ENCODE data around the gene ZFP36L1. TPM values are rescaled to one million over a fixed set of nuclear protein-coding genes. Genes with fewer than 3 reads are reported as not detected.

Gene ZFP36L1
- total and polyA plus RNA-seq, 3 experiments from 2014 or later = 124 to 133 (median 128) TPM

DNA sequence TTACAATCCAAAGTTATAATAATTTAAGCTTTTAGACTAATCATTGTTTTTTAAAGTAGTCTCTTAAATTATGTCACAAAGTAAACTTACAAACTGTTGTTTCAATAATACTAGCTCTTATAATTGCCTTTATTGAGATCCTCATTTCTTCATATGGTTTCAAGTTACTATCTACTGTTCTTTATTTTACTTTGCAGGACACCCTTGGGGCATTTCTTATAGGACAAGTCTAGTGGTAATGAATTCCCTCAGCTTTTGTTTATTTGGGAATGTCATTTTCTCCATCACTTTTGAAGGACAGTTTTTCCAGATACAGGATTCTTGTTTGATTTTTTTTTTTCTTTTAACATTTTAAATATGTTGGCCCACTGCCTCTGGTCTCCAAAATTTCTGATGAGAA, 8.1 kb upstream of the ZFP36L1 start:
- no peak overlapping the region for H3K27ac ChIP-seq (ENCODE audit: low read depth, low read length)
- H3K36me3 Mint-ChIP-seq = peaks cover 3 to 17% (median 11%) of the 10 kb centered on the region in 3 donors
- no peaks in the 10 kb centered on the region for H3K27me3 Mint-ChIP-seq
- H3K9me3 Mint-ChIP-seq = peaks cover 0 to 14% (median 10%) of the 10 kb centered on the region in 5 donors
- H3K4me3 Mint-ChIP-seq = no peak overlapping the region
- ChIA-PET POLR2A (interaction anchor here (0.8 to 1.3 kb wide), 3 partner anchors 13 to 116 kb away, joined by 3 read pairs; no protein-coding TSS in a partner anchor), CTCF (interaction anchor here (0.7 to 1.3 kb wide), 4 partner anchors 10 to 19 kb away, joined by 3 to 9 read pairs (median 4); no protein-coding TSS in a partner anchor)
- H3K27me3 ChIP-seq (ENCODE audit: insufficient read depth, low read length, poor library complexity, severe bottlenecking) = no peaks in the 10 kb centered on the region
- H3K9me3 ChIP-seq (ENCODE audit: low read length) = peaks cover 6% of the 10 kb centered on the region
- peaks cover 16% of the 10 kb centered on the region for H3K4me1 ChIP-seq (ENCODE audit: insufficient read depth, low read length)
- no peaks in the 10 kb centered on the region for H3K36me3 ChIP-seq (ENCODE audit: insufficient read depth, low read length)
- H3K4me1 Mint-ChIP-seq = peaks cover 21 to 38% (median 33%) of the 10 kb centered on the region in 3 donors
- no peak overlapping the region for H3K27ac Mint-ChIP-seq
- H3K4me3 ChIP-seq (ENCODE audit: low read length) = no peak overlapping the region
- no peak for DNase-seq

DNA sequence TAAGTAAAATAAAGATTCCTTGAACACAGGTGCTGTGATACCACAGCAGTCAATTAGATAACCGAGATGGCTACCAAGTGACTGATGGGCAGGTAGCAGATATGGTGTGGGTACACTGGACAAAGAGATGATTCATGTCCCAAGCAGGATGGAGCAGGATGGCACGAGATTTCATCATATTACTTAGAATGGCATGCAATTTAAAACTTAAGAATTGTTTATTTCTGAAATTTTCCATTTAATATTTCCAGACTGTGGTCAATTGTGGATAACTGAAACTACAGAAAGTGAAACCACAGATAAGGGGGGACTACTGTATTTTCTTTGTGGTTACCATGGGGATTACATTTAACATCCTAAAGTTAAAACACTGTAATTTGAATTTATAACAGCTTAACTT, 7.5 kb upstream of the ZFP36L1 start:
- no peak overlapping the region for H3K27ac ChIP-seq (ENCODE audit: low read depth, low read length)
- no peak for DNase-seq
- H3K4me1 Mint-ChIP-seq = peaks cover 21 to 38% (median 33%) of the 10 kb centered on the region in 3 donors
- H3K4me1 ChIP-seq (ENCODE audit: insufficient read depth, low read length) = peaks cover 16% of the 10 kb centered on the region
- H3K27me3 Mint-ChIP-seq = peaks cover 0 to 2% of the 10 kb centered on the region in 2 donors
- no peak overlapping the region for H3K4me3 ChIP-seq (ENCODE audit: low read length)
- peak overlapping the region in 1 of 7 donors; percentile 20 for H3K4me3 Mint-ChIP-seq
- POLR2A ChIA-PET = interaction anchor here (0.8 to 1.3 kb wide), 3 partner anchors 13 to 115 kb away, joined by 3 read pairs; no protein-coding TSS in a partner anchor
- no peaks in the 10 kb centered on the region for H3K27me3 ChIP-seq (ENCODE audit: insufficient read depth, low read length, poor library complexity, severe bottlenecking)
- CTCF ChIA-PET = interaction anchor here (0.7 to 1.3 kb wide), 4 partner anchors 10 to 19 kb away, joined by 3 to 9 read pairs (median 4); no protein-coding TSS in a partner anchor
- peaks cover 3 to 17% (median 14%) of the 10 kb centered on the region in 3 donors for H3K36me3 Mint-ChIP-seq
- H3K9me3 ChIP-seq (ENCODE audit: low read length) = peaks cover 6% of the 10 kb centered on the region
- peaks cover 2 to 14% (median 10%) of the 10 kb centered on the region in 5 donors for H3K9me3 Mint-ChIP-seq
- H3K36me3 ChIP-seq (ENCODE audit: insufficient read depth, low read length) = no peaks in the 10 kb centered on the region
- peak overlapping the region in 1 of 8 donors; percentile 99 for H3K27ac Mint-ChIP-seq

DNA sequence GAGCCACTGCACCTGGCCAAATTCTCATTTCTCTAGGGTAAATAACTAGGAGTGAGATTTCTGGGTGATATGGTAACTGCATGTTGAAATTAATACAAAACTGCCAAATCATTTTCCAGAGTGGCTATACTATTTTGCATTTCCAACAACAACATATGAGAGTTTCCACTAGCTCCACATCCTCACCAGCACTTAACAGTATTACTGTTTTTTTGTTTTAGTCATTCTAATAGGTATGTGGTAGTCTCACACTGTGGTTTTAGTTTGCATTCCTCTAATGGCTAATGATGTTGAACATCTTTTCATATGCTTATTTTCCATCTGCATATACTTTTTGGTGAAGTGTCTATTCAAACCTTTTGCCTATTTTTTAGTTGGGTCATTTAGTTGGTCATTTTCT, 5.8 kb upstream of the ZFP36L1 start:
- POLR2A ChIA-PET = interaction anchor here (12.7 kb wide), 1 partner anchor 16 kb away, joined by 445 read pairs; no protein-coding TSS in a partner anchor
- no peaks in the 10 kb centered on the region for H3K27me3 ChIP-seq (ENCODE audit: insufficient read depth, low read length, poor library complexity, severe bottlenecking)
- H3K27ac ChIP-seq (ENCODE audit: low read depth, low read length) = no peak overlapping the region
- Mint-ChIP-seq H3K9me3 (peaks cover 2 to 14% (median 10%) of the 10 kb centered on the region in 5 donors), H3K4me3 (peak overlapping the region in 2 of 7 donors; percentile 69 to 73), H3K27me3 (peaks cover 0 to 11% of the 10 kb centered on the region in 2 donors), H3K36me3 (peaks cover 3 to 27% (median 17%) of the 10 kb centered on the region in 3 donors), H3K4me1 (peaks cover 31 to 51% (median 46%) of the 10 kb centered on the region in 3 donors), H3K27ac (peak overlapping the region in 4 of 8 donors; percentile 31 to 99 (median 56))
- peaks cover 16% of the 10 kb centered on the region for H3K4me1 ChIP-seq (ENCODE audit: insufficient read depth, low read length)
- no peak overlapping the region for H3K4me3 ChIP-seq (ENCODE audit: low read length)
- no peaks in the 10 kb centered on the region for H3K36me3 ChIP-seq (ENCODE audit: insufficient read depth, low read length)
- CTCF ChIA-PET = interaction anchor here (2.3 to 5.2 kb wide), 2 partner anchors 9 to 17 kb away, joined by 10 to 92 read pairs; no protein-coding TSS in a partner anchor
- no peak for DNase-seq
- H3K9me3 ChIP-seq (ENCODE audit: low read length) = peaks cover 6% of the 10 kb centered on the region

DNA sequence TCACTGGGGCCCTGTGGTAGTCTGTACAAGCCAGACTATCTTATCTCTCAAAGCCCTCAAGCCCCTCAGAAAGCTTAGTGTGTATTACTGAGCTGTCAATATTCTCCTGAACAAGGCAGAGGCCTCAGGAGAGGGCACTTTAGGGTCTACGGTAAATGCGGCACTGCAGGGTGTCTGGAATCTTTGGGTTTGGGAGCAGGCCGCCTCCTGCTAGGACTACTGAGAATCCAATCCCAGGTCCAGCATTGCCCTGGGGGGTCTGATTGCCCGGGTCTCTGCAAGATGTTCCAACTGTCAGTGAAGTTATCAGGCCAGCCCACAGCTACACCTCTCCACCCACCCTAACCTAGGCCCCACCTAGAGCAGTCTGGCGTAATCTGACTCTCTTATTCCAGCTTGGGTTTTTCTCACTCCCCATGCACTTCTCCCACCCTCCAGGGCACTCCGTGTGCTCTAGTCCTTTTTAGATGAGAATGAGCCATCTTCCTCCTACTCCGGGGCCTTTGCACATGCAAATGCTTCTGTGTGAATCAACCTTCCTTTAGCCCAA, 4.3 kb upstream of the ZFP36L1 start:
- Mint-ChIP-seq H3K4me1 (peaks cover 31 to 51% (median 46%) of the 10 kb centered on the region in 3 donors), H3K27ac (peak overlapping the region; percentile 95 to 100 (median 99)), H3K9me3 (peaks cover 2 to 13% (median 10%) of the 10 kb centered on the region in 5 donors), H3K27me3 (peaks cover 0 to 17% of the 10 kb centered on the region in 2 donors), H3K4me3 (peak overlapping the region; percentile 91 to 98 (median 97)), H3K36me3 (peaks cover 3 to 39% (median 16%) of the 10 kb centered on the region in 3 donors)
- Histone ChIP-seq H3K4me3 (ENCODE audit: low read length) (no peak overlapping the region), H3K27me3 (ENCODE audit: insufficient read depth, low read length, poor library complexity, severe bottlenecking) (no peaks in the 10 kb centered on the region), H3K4me1 (ENCODE audit: insufficient read depth, low read length) (peaks cover 16% of the 10 kb centered on the region), H3K27ac (ENCODE audit: low read depth, low read length) (peak overlapping the region; percentile 99), H3K9me3 (ENCODE audit: low read length) (peaks cover 6% of the 10 kb centered on the region), H3K36me3 (ENCODE audit: insufficient read depth, low read length) (no peaks in the 10 kb centered on the region)
- POLR2A ChIA-PET = interaction anchor here (1.0 to 12.7 kb wide), 4 partner anchors 12 to 112 kb away, joined by 4 to 445 read pairs (median 32); no protein-coding TSS in a partner anchor
- DNase-seq = no peak
- CTCF ChIA-PET = interaction anchor here (2.3 to 5.2 kb wide), 6 partner anchors 8 to 23 kb away, joined by 8 to 92 read pairs (median 15); no protein-coding TSS in a partner anchor

DNA sequence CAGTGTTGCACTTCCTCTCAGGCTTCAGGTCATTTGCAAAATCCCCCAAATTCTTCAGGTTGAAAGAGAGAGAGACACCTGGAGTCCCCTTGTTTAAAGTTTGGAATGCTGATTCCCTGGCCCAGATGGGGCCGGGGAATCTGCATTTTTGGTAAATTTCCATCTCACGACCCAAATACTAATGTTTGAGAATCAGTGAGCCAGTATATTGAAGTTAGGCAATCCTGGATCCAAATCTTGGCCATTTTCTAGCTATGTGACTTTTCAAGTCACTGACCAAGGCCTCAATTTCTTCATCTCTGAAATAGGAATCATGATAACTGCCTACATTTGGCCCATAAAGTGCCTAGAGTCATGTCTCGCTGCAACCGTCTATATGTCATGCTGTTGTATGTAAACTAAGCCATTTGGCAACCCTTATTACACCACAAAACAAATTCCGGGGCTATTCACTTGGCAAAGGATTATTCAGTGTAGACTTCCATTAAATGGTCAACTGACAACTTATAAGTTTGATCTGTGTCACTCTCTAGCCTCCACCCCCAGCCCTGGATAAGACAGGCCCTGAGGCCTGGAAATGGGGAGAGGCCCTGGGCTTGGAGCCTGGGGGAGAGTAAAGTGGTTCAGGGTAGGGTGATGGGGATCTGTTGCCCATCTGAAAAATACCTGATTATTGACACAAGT, 3.7 kb upstream of the ZFP36L1 start:
- CTCF ChIA-PET = interaction anchor here (1.3 to 5.2 kb wide), 7 partner anchors 11 to 586 kb away, joined by 3 to 92 read pairs (median 14); no protein-coding TSS in a partner anchor
- peaks cover 2 to 41% (median 12%) of the 10 kb centered on the region in 3 donors for H3K36me3 Mint-ChIP-seq
- H3K27ac Mint-ChIP-seq = peak overlapping the region; percentile 98 to 100 (median 100)
- peaks cover 2 to 6% (median 4%) of the 10 kb centered on the region in 5 donors for H3K9me3 Mint-ChIP-seq
- peaks cover 16% of the 10 kb centered on the region for H3K4me1 ChIP-seq (ENCODE audit: insufficient read depth, low read length)
- peak overlapping the region; percentile 99 for H3K4me3 ChIP-seq (ENCODE audit: low read length)
- peaks cover 0 to 17% of the 10 kb centered on the region in 2 donors for H3K27me3 Mint-ChIP-seq
- H3K27me3 ChIP-seq (ENCODE audit: insufficient read depth, low read length, poor library complexity, severe bottlenecking) = no peaks in the 10 kb centered on the region
- no peak for DNase-seq
- peaks cover 1% of the 10 kb centered on the region for H3K9me3 ChIP-seq (ENCODE audit: low read length)
- H3K4me1 Mint-ChIP-seq = peaks cover 26 to 45% (median 41%) of the 10 kb centered on the region in 3 donors
- no peaks in the 10 kb centered on the region for H3K36me3 ChIP-seq (ENCODE audit: insufficient read depth, low read length)
- H3K4me3 Mint-ChIP-seq = peak overlapping the region; percentile 91 to 98 (median 97)
- H3K27ac ChIP-seq (ENCODE audit: low read depth, low read length) = peak overlapping the region; percentile 99
- POLR2A ChIA-PET = interaction anchor here (1.0 to 12.7 kb wide), 8 partner anchors 10 to 512 kb away, joined by 3 to 445 read pairs (median 12); no protein-coding TSS in a partner anchor

DNA sequence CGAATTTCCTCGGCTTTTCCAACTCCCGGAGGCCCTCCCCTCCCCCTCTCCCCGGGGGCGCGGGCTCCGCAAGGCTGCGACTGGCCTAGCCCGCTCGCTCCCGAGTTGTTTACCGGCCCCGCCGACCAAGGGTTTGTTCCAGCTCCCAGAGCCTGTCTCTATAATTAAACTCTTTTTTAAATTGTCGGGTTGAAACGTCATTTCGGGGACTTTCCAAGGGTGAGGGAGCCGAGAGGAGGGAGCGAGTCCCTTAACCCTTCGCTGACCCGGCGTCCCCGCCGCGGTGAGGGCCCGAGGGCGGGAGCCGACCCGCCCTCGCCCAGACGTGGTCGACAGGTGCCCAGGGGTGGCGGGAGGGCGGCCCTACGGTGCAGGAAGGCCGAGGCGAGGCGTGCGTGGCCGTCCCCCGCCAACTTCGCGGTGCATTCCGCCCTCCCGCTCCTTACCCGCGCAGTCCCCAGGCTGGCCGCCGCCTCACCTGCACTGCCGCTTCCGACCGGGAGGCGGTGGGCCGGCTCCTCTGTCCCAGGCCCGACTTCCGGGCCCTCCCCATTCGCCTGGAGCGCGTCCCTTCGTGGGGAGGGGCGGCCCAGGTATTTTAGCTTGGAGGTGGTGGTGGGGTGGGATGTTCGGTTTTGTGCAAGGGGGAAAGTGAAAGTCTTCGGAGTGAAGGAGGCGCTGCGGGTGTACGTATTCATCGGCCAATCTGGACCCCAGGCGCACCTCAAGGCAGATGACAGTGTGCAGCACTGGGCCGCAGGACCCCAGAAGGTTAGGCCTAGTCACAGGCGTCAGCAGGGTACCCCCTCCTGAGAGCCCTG, 2.9 kb upstream of the ZFP36L1 start:
- Histone ChIP-seq H3K4me3 (ENCODE audit: low read length) (peak overlapping the region; percentile 99), H3K36me3 (ENCODE audit: insufficient read depth, low read length) (no peaks in the 10 kb centered on the region), H3K27me3 (ENCODE audit: insufficient read depth, low read length, poor library complexity, severe bottlenecking) (no peaks in the 10 kb centered on the region), H3K27ac (ENCODE audit: low read depth, low read length) (peak overlapping the region; percentile 99), H3K9me3 (ENCODE audit: low read length) (no peaks in the 10 kb centered on the region), H3K4me1 (ENCODE audit: insufficient read depth, low read length) (peaks cover 16% of the 10 kb centered on the region)
- POLR2A ChIA-PET = interaction anchor here (0.6 to 12.7 kb wide), 12 partner anchors 10 to 979 kb away, joined by 3 to 445 read pairs (median 6); partner anchors contain the start of gene ZFYVE26
- DNase-seq = peak; percentile 66 to 90 (median 86)
- Mint-ChIP-seq H3K27me3 (peaks cover 0 to 18% of the 10 kb centered on the region in 2 donors), H3K4me1 (peaks cover 25 to 43% (median 39%) of the 10 kb centered on the region in 3 donors), H3K4me3 (peak overlapping the region; percentile 91 to 98 (median 97)), H3K9me3 (peaks cover 0 to 2% (median 0%) of the 10 kb centered on the region in 5 donors), H3K27ac (peak overlapping the region; percentile 98 to 100 (median 100)), H3K36me3 (peaks cover 3 to 47% (median 18%) of the 10 kb centered on the region in 3 donors)
- CTCF ChIA-PET = interaction anchor here (1.1 to 5.2 kb wide), 9 partner anchors 8 to 585 kb away, joined by 3 to 92 read pairs (median 8); no protein-coding TSS in a partner anchor
